Frontal cortex (tissue), 4 donors: ENCODE measurements around the gene VANGL2. TPM values are rescaled to one million over a fixed set of nuclear protein-coding genes. Genes with fewer than 3 reads are reported as not detected.

ENCODE experiments used
- DNase-seq, 2 donors: peaks; one replicate each; pipeline ENCODE4 v3.0.0; 2012; ENCODE audit warnings: low spot score in 2 of 2
- FAIRE-seq: peaks from 2 replicates; lab custom pipeline; 2012; peaks lifted over from hg19 to GRCh38; lab: Jason Lieb, UNC
- total RNA-seq: library from RNA; depleted of rRNA; stranded (reverse); fragments of >200 nt; gene quantifications from one replicate; pipeline ENCODE4 v1.2.3, GENCODE V29; 2014
- donor health status: control.
- donor health status: control.
- donor health status: control.

The VANGL2 gene
- total RNA-seq, 1 donor from 2014 or later, result 11.0 TPM

DNA sequence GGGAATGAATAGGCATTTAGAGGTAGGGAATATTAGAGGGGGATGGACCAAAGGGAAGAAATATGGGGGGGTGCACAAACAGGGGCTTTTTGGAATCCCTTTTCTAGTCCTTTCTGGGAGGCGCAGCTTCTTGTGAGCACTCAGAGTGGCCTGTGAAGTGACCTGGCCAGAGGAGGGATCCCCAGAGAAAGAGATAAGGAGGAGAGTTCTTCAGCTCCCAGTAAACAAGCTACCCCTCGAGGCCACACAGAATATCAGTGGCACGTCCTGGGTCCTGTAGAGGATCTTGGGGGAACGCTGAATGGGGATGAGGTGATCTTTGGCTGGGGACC lies 19.4 kb downstream of the VANGL2 start:
- DNase-seq (no peak), FAIRE-seq (no peak)

DNA sequence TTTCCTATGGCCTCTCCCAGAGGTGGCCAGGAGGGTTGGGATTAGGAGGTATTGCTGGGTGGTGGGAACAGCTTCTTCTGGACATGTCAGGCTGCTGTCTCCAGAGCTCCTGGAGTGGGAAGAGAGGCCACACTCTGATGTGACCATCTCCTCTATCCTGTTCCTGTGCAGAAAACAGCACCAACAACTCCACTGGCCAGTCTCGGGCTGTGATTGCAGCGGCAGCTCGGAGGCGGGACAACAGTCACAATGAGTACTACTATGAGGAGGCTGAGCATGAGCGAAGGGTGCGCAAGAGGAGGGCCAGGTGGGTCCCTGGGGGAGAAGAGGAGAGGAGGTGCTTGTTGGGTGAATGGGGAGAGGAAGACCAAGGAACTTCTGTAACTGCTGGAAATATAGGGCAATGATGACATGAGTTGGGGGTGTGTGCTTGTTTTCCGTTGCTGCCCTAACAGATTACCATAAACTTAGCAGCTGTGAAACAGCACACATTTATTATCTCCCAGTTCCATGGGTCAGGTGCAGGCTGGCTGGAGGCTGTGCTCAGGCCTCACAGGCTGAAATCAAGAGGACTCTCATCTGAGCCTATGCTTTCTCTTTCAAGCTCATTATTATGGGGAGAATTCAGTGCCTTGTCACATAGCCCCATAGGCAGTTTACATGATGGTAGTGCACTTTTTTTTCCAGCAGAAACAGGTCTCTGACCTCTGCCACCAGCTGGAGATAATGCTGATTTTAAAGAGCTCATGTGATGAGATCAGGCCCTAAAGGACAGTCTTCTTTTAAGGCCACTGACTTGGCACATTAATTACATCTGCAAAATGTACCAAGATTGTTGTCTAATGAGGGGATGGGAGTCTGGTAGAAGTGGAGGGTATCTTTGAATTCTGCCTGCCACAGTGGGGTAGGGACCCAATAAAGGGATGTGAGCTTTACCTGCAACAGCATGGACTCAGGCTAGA lies 20.8 kb downstream of the VANGL2 start:
- DNase-seq, result no peak
- no peak for FAIRE-seq

DNA sequence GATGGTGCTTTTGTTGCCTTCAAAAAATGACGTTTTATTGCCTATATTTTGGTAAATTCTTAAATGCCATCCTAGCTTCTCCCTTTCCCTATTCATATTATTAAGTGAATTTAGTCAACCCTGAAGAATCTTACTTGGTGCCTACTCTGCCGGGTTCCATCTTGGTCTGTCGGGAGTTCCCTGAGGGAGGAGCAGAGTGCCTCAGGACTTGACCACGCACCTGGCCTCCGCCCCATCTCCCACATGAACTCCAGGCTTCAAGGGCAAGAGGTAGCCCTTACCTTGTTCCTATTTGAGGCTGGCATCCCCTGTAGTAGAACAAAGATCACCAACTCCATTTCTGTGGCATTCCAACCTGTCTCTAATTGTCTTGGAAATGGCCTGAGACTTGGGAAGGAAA lies 21.5 kb downstream of the VANGL2 start:
- DNase-seq (no peak), FAIRE-seq (no peak)

DNA sequence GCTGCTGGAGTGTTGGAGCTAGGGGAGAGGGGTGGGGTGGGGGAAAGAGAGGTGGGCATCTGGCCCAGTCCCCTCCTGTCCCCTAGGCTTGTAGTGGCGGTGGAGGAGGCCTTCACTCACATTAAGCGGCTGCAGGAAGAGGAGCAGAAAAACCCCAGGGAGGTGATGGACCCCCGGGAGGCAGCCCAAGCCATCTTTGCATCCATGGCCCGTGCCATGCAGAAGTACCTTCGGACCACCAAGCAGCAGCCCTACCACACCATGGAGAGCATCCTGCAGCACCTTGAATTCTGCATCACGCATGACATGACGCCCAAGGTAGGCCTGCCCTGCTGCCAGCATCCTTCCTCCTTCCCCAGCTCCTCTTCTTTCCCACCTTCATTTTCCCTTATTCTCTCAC lies 23.6 kb downstream of the VANGL2 start:
- no peak for DNase-seq
- no peak for FAIRE-seq

DNA sequence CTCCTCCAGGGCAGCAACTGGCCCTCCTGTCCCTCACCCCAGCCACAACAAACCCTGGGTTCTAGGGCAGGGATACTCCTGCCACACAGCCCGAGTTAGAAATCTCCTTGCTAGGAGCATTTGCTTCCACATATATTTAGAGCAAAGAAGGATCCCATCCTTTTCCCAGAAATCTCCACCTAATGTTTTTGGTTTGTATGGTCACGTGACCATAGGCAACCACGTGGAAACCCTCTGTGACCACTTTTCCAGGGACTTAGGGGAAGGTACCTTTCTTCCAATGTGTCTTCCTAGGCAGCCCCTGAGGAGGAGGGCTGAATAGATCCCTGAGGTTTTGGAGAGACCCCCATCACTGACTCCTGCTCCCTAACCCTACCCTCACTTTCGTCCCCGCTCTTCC lies 25.5 kb downstream of the VANGL2 start:
- DNase-seq, result no peak
- FAIRE-seq, result no peak

DNA sequence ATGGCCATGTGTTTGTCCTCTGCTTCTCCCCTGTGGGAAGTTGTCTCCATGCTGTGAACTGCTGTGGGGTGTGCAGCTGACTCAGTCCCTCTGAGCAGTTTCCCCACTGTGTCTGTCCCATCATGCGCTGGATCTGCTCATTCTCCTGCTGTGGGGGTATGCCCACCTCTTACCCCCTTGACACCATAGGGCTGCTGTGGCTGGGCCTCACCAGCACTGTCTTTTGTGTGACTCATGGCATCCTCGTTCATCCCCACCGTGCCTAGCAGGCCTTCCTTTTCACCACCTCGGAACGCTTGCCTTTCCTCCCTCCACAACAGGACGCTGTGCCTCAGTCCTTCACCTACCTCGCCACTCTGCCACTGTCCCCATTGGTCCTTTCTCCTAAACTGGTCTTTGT lies 27.3 kb downstream of the VANGL2 start:
- DNase-seq, result no peak
- no peak for FAIRE-seq

DNA sequence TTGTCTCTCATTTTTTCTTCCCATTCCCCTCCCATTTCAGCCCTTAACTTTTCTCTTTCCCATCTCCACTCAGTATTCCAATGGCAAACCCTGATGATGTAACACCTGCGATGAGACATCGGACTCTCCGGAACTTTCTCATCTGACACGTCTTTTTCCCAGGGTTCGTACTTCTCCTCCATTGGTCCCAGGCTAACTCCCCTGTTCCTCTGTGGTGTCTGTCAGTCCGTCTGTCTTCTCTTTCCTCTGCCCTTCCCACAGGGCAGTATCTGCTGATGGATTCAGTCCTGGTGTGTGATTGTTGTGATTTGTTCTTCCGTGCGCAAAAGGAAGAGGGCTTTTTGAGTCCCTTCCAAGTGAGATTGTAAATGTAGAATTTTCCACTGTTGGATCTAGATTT lies 27.7 kb downstream of the VANGL2 start:
- DNase-seq (no peak), FAIRE-seq (no peak)

- DNase-seq (peak in 1 of 2 donors; percentile 67), FAIRE-seq (no peak)
Observed at GRCh38 chr1:160428655-160429054, 28.3 kb downstream of the VANGL2 start.

- FAIRE-seq, result no peak
Observed at GRCh38 chr1:160429125-160429561, 28.8 kb downstream of the VANGL2 start.

GRCh38 chr1:160429702-160430535 lies 29.6 kb downstream of the VANGL2 start:
- FAIRE-seq (no peak), DNase-seq (no peak)

More at GRCh38 chr1:160429125-160429561, 28.8 kb downstream of the VANGL2 start:
- no peak for DNase-seq

DNA sequence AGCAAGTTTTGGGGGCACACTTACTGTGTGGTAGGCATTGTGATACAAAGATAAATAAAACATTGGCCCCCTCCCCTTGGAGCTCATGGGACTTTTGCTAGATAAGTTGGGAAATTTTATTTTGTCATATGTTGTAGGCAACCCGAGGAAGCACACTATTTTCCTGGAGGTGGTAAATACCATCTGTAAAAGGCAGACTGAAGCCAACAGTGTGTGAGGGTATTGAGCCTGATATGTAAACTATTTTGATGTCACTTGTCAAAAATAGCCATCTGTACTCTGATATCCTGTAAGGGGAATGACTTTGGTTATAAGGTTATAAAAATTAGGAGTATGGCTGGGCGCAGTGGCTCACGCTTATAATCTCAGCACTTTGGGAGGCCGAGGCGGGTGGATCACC lies 30.6 kb downstream of the VANGL2 start:
- DNase-seq, result no peak

GRCh38 chr1:160431571-160431970 lies 31.2 kb downstream of the VANGL2 start:
- no peak for FAIRE-seq

More for the DNA sequence above, 30.6 kb downstream of the VANGL2 start:
- no peak for FAIRE-seq

DNA sequence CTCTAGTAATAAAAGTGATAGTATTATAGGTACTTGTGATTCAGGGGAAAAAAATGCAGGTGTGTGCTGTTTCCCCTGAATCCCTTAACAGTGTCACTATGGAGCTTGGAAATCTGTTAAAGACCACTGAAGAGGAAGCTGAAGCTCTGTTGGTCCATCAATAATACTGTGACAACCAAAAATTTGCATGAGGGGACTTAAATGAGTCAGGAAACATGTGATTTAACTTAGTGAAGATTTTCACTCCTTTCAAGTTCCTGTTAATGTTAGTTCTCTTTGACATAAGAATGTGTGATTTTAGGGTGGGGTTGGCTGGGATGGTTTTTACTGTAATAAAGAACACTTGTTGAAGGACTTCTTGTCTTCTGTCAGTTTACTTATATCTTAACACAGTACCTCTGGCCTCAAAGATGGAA lies 32.0 kb downstream of the VANGL2 start:
- FAIRE-seq (no peak), DNase-seq (no peak)

More at GRCh38 chr1:160431571-160431970, 31.2 kb downstream of the VANGL2 start:
- DNase-seq, result no peak

DNA sequence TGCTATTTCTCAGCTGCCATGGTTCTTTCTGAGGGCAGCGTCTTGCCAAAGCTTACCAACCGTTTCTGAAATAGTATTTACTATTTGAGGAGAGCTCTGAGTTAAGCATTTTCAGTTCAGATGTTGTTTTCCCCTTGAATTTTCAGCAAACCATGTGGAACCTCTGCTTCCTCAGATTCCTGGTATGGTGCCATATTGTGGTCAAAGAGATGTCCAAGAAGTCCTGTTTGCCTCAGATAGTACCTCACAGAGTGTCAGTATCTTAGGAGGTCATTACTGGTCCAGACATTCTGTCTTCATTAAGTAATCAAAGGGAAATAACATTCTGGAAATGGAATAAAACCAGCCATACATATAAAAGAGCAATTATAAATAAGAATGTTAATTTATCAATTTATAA lies 36.6 kb downstream of the VANGL2 start:
- FAIRE-seq, result no peak
- DNase-seq, result no peak

GRCh38 chr1:160437432-160438316 lies 37.3 kb downstream of the VANGL2 start:
- DNase-seq, result no peak
- FAIRE-seq, result no peak

DNA sequence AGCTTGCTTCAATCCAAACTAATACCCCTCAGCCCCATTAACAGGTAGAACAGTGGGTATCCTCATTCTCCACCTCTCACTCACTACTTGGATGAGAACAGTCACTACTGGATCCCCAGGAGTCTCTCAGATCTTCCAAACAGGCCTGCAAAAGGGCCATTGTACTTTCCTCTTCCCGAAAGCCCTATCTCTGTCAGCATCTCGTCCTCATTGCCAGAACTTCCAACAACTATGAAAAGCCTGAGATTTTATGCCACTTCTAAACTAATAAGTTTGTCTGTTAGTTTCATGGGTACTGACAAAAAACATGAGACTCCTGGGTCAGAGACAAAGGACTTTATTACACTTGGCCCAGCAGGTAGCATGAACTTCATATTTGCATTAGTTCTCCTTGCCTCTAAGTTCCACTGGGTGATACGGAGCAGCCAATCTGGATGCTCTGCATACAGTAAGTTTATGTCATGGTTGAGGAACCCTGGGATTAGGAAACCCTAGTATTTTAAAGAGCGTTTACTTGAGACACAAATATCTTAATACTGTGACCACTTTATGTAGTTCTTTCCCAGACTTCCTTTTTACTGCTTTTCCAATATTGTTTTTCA lies 38.1 kb downstream of the VANGL2 start:
- no peak for DNase-seq
- no peak for FAIRE-seq

DNA sequence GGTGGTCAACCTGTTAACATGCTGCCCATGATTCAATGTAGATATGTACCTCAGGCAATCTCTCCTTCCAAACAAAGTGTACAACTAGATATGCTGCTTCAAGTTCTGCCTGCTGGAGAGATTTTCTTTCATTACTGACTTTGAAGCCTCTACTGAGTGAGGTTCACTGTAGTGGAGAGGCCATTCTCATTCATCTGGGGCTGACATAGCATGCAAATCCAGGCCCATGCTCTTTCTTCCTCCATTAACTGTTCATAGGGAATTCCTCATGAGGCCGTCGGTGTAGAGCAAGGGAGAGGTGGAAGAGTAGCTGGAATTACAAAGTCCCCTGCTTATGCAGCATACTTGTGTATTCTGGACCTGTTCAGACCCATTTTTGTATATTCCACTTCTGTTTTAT lies 38.6 kb downstream of the VANGL2 start:
- FAIRE-seq (no peak), DNase-seq (no peak)

- DNase-seq, result no peak
- peak; percentile 89 for FAIRE-seq
Observed at GRCh38 chr1:160439718-160440117, 39.4 kb downstream of the VANGL2 start.

- FAIRE-seq, result no peak
Observed at GRCh38 chr1:160446945-160447600, 46.7 kb downstream of the VANGL2 start.

More at GRCh38 chr1:160446945-160447600, 46.7 kb downstream of the VANGL2 start:
- no peak for DNase-seq
